ENCODE measurements around the gene CCL28.

DNA sequence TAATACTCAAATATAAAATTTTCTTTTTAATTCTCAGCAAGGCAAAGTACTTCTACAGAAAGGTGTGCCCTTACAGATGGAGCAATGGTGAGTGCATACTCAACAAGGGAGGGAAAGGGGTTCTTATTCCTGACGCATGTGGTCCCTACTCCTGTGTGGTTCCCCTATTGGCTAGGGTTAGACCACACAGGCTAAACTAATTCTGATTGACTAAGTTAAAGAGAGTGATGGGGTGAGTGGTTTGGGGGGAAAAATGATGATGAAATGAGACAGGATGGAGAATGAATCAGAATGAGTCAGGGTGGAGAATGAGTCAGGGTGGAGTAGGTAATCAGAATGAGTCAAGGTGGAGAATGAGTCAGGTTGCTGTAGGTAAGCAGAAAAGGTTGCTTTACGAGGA is 76.0 kb downstream of the CCL28 start:
- TF ChIP-seq, protein P1, sequence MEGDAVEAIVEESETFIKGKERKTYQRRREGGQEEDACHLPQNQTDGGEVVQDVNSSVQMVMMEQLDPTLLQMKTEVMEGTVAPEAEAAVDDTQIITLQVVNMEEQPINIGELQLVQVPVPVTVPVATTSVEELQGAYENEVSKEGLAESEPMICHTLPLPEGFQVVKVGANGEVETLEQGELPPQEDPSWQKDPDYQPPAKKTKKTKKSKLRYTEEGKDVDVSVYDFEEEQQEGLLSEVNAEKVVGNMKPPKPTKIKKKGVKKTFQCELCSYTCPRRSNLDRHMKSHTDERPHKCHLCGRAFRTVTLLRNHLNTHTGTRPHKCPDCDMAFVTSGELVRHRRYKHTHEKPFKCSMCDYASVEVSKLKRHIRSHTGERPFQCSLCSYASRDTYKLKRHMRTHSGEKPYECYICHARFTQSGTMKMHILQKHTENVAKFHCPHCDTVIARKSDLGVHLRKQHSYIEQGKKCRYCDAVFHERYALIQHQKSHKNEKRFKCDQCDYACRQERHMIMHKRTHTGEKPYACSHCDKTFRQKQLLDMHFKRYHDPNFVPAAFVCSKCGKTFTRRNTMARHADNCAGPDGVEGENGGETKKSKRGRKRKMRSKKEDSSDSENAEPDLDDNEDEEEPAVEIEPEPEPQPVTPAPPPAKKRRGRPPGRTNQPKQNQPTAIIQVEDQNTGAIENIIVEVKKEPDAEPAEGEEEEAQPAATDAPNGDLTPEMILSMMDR (IDR thresholded peaks at IDR 0.05; ENCODE audit: low read depth, low read length, poor library complexity, severe bottlenecking) = no peak
- TF ChIP-seq EZH2phosphoT487 (IDR thresholded peaks at IDR 0.05; ENCODE audit: borderline replicate concordance, low read length) = no peak
